Stimulated activated CD8-positive, alpha-beta memory T cell treated with anti-CD3 and anti-CD28 coated beads, Interleukin-7, amount 100 ng/mL, for 4 hours (primary cell): ENCODE measurements around the gene RBBP6.

Experiments
- DNase-seq, 2 donors: peaks; one replicate each; pipeline ENCODE4 v3.0.0-alpha.2; 2020; ENCODE audit warnings: low read depth in 2 of 2

Gene RBBP6

DNA sequence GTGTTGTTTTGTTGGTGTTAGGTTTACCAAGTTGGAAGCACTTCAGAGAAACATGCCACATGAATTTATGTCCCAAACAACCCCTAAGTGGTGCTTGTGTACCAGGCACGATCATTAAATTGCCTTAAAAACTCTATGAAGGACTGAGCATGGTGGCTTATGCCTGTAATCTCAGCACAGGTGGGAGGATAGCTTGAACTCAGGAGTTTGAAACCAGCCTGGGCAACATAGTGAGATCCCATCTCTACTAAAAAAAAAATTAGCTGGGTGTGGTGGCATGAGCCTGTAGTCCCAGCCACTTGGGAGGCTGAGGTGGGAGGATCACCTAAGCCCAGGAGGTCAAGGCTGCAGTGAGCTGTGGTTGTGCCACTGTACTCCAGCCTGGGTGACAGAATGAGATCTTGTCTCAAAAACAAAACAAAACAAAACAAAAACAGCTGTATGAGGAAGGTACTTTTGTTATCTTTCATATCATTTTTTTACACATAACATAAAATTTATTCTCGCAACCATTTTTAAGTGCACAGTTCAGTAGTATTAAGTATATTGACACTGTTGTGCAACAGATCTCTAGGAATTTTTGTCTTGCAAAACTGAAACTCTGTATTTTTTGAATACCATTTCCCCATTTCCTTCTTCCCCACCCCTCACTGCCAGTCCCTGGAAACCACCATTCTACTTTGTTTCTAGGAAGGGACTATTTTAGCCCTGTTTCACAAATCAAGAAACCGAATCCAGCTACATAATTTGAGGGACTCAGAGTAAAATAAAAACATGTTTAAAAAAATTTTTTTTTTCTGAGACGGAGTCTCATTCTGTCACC is 14.3 kb upstream of the RBBP6 start:
- DNase-seq = no peak

- DNase-seq = no peak
These were observed 13.3 kb upstream of the RBBP6 start for GRCh38 chr16:24525970-24526559.

GRCh38 chr16:24526701-24527495 is 12.5 kb upstream of the RBBP6 start:
- no peak for DNase-seq

DNA sequence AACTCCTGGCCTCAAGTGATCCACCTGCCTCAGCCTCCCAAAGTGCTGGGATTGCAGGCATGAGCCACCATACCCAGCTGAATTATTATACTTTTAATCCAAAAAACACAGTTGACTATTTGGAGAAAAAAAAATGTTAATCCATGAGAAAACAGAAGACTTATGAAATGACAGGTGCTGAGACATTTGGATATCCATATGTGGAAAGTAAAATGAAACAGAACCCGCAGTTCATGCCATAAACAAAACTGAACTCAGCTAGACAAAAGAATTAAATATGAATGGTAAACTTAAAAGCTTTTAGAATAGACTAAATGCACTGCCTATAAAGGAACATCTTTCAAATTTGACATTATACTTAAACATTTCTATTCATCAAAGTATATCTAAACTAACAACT is 8.2 kb upstream of the RBBP6 start:
- DNase-seq = no peak

GRCh38 chr16:24534620-24535019 is 4.7 kb upstream of the RBBP6 start:
- DNase-seq = no peak

DNA sequence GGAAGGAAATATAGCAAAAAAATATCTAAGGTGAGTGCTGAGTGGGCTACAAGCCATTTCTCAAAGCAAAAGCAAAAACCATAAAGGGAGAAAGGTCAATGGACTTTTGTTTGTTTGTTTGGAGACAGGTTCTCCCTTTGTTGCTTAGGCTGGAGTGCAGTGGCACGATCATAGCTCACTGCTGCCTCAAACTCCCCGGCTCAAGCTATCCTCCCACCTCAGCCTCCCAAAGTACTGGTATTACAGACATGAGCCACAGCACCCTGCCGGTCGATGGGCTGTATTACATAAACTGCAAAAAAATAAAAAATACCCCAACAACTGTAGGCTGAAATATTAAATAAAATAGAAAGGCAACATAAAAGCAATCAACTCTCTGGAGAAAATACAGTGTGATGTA is 3.5 kb upstream of the RBBP6 start:
- no peak for DNase-seq

DNA sequence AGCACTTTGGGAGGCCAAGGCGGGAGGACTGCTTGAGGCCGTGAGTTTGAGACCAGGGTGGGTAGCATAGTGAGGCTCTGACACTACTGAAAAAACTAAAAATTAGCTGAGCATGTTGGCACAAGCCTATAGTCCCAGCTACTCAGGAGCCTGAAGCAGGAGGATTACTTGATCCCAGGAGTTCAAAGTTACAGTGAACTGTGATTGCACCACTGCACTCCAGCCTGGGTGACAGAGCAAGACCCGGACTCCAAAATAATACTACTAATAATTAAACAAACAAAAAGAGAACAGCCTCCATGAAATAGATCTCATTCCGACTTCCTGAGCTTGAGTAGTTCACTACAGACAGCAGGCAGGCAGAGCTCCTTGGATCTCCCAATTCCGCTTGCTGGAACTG is 2.7 kb upstream of the RBBP6 start:
- no peak for DNase-seq

GRCh38 chr16:24537474-24538337 is 1.7 kb upstream of the RBBP6 start:
- DNase-seq = no peak

DNA sequence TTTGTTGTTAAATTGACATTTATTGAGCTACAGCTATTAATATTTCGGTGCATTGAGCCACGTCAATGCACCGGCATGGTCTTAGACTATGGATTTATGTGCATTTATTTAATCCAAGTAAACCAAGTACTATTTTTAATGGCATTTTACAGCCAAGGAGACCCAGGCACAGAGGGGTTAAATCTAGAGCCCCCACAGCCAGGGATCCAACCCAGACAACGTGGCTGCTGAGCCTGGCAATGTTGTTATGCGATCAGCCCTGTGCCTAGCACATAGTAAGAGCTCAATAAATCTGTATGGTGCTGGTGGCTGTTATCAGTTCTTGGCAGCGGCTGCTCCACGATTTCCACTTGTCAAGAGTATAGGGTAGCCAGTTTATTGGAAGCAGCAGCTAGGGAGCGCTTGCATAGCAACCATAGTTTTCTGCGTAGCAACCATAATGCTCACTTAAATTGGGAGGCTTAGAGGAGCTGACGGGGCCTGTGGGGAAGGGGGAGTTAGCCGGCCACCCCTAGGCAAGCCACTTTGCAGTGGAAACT is 541 bp upstream of the RBBP6 start:
- no peak for DNase-seq

DNA sequence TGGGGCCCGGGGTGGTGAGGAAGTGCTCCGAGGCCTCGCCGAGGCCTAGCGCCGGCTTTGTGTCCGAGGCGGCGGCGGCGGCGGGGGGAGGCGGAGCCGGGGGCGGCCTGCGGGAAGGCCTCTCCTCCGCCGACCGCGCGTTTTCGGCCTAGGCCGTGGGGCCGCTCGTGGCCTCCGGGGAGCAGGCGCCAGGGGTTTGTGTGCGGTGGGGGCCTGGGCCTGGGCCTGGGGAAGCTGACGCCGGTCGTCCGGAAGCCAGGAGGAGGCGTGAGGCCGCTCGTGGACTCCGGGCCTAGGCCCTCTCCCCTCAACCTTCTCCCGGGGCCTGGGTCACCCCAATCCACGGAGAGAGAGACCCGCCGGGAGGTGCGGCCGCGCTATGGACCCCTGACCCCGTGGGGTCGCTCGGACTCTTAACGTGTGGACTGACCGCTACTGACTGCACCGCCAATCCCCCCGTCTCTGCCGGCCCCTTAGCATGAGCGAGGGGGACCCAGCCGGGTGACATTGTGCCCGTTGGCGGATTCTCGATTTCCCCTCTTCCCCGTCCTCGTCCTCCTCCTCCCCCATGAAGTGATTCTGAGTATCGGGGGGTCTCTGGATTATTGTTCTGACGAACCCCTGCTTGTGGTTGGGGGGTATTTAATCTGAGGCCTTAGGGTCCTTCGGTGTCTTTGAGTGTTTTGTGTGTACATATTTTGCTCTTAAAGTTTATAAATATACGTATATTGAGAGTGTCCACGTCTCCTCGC is 660 bp downstream of the RBBP6 start:
- DNase-seq = peak in 1 of 2 donors; percentile 53

DNA sequence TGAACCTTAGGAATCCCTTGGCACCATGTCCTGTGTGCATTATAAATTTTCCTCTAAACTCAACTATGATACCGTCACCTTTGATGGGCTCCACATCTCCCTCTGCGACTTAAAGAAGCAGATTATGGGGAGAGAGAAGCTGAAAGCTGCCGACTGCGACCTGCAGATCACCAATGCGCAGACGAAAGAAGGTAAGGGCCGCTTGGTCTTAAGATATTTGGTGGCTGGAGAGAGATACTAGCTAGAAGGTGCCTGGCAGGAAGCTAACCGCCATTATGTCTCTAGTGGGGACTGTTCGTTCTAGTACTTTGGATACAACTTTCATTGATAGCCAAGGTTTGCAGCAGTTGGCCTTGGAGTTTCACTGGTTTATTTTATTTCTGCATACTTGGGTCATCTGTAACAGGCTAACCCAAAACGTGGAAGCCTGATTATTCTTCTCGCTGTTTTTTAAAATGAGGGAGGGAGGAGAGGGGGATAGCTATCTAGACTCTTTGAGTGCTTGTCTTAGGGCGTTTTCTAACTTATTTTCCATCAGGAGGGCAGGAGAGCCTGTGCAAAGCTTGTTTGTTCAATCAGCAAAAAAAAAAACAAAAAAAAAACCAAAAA is 1.3 kb downstream of the RBBP6 start:
- DNase-seq = no peak

DNA sequence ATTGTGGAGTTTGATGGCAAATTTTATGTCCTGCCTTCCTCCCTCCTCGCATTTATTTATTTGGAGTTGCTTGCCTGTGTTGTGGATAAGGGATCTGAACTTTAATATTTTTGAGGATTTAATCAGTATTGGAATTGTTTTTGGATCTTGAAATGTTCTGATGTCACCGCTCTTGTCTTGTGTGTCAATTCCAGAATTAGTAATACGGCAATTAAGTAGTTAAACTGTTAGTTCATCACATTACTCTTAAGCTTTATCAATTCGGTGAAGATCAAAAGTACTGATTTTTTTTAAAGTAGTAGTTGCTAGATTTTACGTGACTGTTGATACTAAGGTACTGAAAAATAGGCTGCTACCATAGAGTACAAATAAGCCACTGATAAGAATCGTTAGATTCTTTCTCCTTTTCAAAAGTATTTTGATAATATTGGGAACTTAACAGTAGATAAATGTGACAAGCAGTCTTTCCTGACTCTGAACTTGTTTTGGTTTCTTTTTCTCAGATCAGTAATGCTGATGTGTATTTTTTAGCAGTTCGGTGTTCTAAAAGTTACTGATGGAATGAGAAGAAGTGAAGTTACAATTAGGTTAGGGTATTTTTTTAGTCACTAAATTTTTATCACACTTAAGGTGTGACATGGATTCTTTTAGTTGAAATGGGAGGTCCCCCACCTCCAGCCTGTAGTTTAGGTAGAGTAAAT is 2.0 kb downstream of the RBBP6 start:
- no peak for DNase-seq

DNA sequence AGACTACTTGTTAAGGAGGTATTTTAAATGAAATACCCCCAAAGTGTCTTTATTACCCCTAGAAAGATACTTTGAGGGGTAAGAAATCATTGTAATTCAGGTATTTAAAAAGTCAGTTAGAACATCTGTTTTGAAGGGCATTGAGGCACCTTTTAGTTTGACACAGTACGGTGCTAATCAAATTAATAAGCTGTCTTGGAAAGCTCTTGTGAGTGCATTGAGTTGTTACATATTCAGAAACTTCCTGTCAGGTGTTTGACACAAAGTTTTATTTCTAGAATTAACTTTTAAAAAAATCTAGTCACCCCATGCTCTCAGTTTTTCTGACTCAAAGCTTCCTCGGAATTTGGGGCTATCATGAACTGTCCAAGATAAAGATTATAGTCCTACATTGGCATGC is 4.6 kb downstream of the RBBP6 start:
- DNase-seq = no peak

DNA sequence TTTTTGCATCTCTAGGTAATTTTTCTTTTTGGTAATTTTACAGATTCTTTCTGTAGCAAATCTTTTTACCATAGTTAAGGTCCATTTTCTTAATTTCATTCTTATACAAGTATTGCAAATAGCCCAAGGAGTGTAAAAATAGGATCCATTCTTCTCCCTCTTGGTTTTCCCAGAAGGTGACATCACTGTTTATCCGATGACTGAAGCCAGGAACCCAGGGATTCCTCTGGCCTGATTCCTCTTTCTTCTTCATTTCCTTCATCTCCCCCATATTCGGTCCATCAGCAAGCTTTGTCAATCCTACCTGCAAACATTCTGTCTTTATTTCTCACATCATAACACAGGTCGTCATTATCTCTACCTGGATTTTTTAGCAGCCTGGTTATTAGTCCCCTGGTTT is 5.3 kb downstream of the RBBP6 start:
- DNase-seq = no peak

DNA sequence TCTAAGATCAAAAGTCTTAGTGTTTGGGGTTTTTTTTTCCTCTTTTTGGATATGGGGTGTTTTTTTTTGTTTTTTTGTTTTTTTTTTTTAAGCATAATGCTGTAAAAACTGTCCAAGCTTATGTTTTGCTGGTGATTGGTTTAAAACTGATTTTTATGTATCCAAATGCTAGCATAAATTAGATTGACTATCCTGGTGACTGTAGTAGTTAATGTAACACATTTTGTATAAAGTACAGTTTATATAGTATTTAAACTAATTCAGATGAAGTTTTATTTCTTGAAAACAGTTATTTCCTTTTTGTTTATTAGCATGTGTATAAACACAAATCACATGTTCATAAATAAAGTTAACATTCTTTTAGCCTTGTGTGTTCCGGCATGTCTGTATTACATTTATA is 10.9 kb downstream of the RBBP6 start:
- no peak for DNase-seq

DNA sequence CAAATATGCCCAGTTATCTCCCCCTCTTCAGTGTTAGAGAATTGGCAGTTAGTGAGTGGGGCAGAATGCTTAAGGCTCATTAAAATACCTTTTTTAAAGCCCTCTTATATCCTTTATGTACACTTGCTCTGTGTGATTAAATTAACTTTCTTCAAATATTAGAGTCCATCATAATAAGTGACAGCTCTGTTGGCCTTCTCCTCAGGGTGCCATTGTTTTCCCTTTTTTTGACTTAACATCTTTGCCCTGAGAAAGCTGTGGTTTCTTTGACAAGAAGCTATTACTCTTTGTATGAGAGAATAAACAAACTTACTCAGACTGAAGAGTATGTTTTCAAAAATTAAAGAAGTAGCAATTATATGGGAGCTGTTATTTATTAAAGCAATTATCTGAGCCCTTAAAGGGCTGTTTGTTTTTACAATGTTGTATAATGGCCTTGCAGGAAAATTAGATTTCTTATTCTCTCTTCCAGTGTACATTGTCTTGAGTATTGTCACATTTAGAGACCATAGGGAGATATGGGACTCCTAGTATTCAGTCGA is 13.4 kb downstream of the RBBP6 start:
- no peak for DNase-seq

DNA sequence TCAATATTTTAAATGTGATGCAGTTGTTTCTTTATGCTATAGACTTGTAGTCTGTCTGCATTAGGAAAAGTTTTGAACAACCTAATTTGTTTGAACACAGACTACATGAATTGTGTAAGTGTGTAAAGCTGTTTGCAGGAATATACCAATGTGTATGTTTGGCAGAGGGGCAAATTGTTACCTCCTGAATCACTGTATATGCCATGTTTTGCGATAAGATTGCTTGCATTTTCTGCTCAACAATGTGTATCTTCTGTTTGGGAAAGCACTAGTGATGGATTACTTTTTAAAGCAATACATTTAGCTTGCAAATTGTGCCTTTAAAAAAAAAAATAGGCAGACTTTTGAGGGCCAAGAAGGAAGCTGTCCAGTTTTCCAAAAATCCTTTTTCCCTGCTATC is 14.6 kb downstream of the RBBP6 start:
- DNase-seq = no peak

- DNase-seq = no peak
These were observed 16.0 kb downstream of the RBBP6 start for GRCh38 chr16:24555346-24555872.

GRCh38 chr16:24562811-24563210 is 23.4 kb downstream of the RBBP6 start:
- no peak for DNase-seq
